K562 (cell line): ENCODE data around the gene LBH. TPM values are rescaled to one million over a fixed set of nuclear protein-coding genes. Genes with fewer than 3 reads are reported as not detected.

Source experiments
- ATAC-seq: fragments of 200-7000 bp; cut with Tn5 transposase; 3 replicates; pipeline ENCODE4 v1.9.1; 2020; ENCODE audit warnings: moderate library complexity
- BruUV-seq: library from RNA; stranded (reverse); fragments of 400-500 nt; replicated peaks from 2 replicates; lab custom pipeline; 2021; lab: Mats Ljungman, UMichigan
- CTCF ChIA-PET: fragments of 300-600 bp; formaldehyde crosslinking; extraction: SDS; loops from one replicate; lab custom pipeline; 2021; ENCODE audit warnings: low intra/inter-chr PET ratio; lab: Yijun Ruan, JAX
- POLR2A ChIA-PET: fragments of 300-600, 350-650 bp; sonication (Branson Sonifier 250); formaldehyde crosslinking; extraction: SDS; loops from one replicate; lab custom pipeline; 2021; ENCODE audit warnings: antibody characterized with exemption, inconsistent platforms; lab: Yijun Ruan, JAX
- DNase-seq, 4 experiments: peaks; one replicate each; pipeline versions ENCODE4 v3.0.0 to v3.0.0-alpha.2; 2011 to 2018; ENCODE audit warnings: low spot score in 3 of 4, mixed read lengths in 3 of 4; ENCODE audit errors: extremely low read depth in 1 of 4
- FAIRE-seq: peaks from 2 replicates; lab custom pipeline; 2011; peaks lifted over from hg19 to GRCh38; lab: Jason Lieb, UNC
- H2AFZ ChIP-seq: 2 replicates; pipeline ENCODE4 v1.6.0; 2011; ENCODE audit warnings: low read depth, low read length, control low read depth, inconsistent platforms
- H3K27ac ChIP-seq: fragments of 200-600 bp; 3 replicates; pipeline ENCODE4 v1.8.0; 2011; ENCODE audit warnings: low read depth, mild to moderate bottlenecking, control low read depth, inconsistent platforms, low read length, moderate library complexity, mixed read lengths; ENCODE audit errors: extremely low read depth
- H3K27me3 ChIP-seq, 2 experiments: fragments of 300-600 bp in 1 of 2; 2 replicates in 1 of 2; 3 replicates in 1 of 2; pipeline versions ENCODE4 v1.6.0 to v1.8.0; 2011; ENCODE audit warnings: inconsistent platforms in 2 of 2, low read length in 2 of 2, mild to moderate bottlenecking in 1 of 2, mixed read lengths in 1 of 2, moderate library complexity in 1 of 2; ENCODE audit not compliant: control insufficient read depth in 2 of 2, insufficient read depth in 2 of 2
- H3K36me3 ChIP-seq: fragments of 300-600 bp; 3 replicates; pipeline ENCODE4 v1.8.0; 2011; ENCODE audit warnings: mild to moderate bottlenecking, low read length, inconsistent platforms; ENCODE audit not compliant: control insufficient read depth, insufficient read depth
- H3K4me1 ChIP-seq, 2 experiments: fragments of 200-600 bp in 1 of 2; replicated peaks in 1 of 2; 2 replicates in 1 of 2; 3 replicates in 1 of 2; pipeline versions ENCODE4 v1.5.1 to v1.8.0; 2011; ENCODE audit warnings: inconsistent platforms in 2 of 2, low read length in 2 of 2, mild to moderate bottlenecking in 1 of 2, mixed read lengths in 1 of 2, moderate library complexity in 1 of 2; ENCODE audit not compliant: control insufficient read depth in 2 of 2, insufficient read depth in 2 of 2
- H3K4me2 ChIP-seq: 2 replicates; pipeline ENCODE4 v1.6.1; 2011; ENCODE audit warnings: low read length, control low read depth, inconsistent platforms, mixed read lengths; ENCODE audit not compliant: insufficient read depth
- H3K4me3 ChIP-seq: fragments of 200-600 bp; sonication (generic), shearing (Covaris generic); 2 replicates; pipeline ENCODE4 v1.5.1; 2016; ENCODE audit warnings: control low read depth, inconsistent platforms
- H3K79me2 ChIP-seq: fragments of 200-600 bp; 3 replicates; pipeline ENCODE4 v1.8.0; 2011; ENCODE audit warnings: low read length, inconsistent platforms; ENCODE audit not compliant: control insufficient read depth, insufficient read depth
- H3K9ac ChIP-seq, 2 experiments: 2 replicates each; pipeline versions ENCODE4 v1.6.0 to v1.6.1; 2011; ENCODE audit warnings: low read depth in 2 of 2, low read length in 2 of 2, control low read depth in 1 of 2, inconsistent platforms in 1 of 2, mild to moderate bottlenecking in 1 of 2, mixed read lengths in 1 of 2; ENCODE audit not compliant: insufficient read depth in 1 of 2
- H3K9me1 ChIP-seq: one replicate; pipeline ENCODE4 v1.6.0; 2011; ENCODE audit warnings: inconsistent platforms, mild to moderate bottlenecking, low read length, moderate library complexity; ENCODE audit not compliant: control insufficient read depth, insufficient read depth
- H3K9me3 ChIP-seq: replicated peaks from 2 replicates; pipeline ENCODE4 v1.5.1; 2011; ENCODE audit warnings: low read depth, low read length, inconsistent platforms; ENCODE audit not compliant: control insufficient read depth, insufficient read depth
- H4K20me1 ChIP-seq: replicated peaks from 2 replicates; pipeline ENCODE4 v1.6.1; 2011; ENCODE audit warnings: low read length, inconsistent platforms, mixed read lengths; ENCODE audit not compliant: control insufficient read depth, insufficient read depth
- ARNT ChIP-seq, 2 experiments: fragments of 450-650 bp; IDR thresholded peaks; 2 replicates each; pipeline ENCODE4 v1.6.1; 2016; ENCODE audit warnings: mild to moderate bottlenecking in 1 of 2
- BCOR ChIP-seq: fragments of 450-650 bp; IDR thresholded peaks from 2 replicates; pipeline ENCODE4 v1.6.1; 2016
- BRD4 ChIP-seq: fragments of 200-600 bp; sonication (generic); IDR thresholded peaks from 2 replicates; pipeline ENCODE4 v1.6.1; 2017; ENCODE audit warnings: inconsistent platforms
- EZH2 ChIP-seq: IDR thresholded peaks from 2 replicates; pipeline ENCODE4 v1.6.1; 2012; ENCODE audit warnings: low read depth, mild to moderate bottlenecking, inconsistent platforms, low read length, borderline replicate concordance
- FOXA1 ChIP-seq: fragments of 450-650 bp; IDR thresholded peaks from 2 replicates; pipeline ENCODE4 v1.6.1; 2016; ENCODE audit warnings: mild to moderate bottlenecking, borderline replicate concordance
- HDAC1 ChIP-seq, 2 experiments: fragments of 450-650 bp; IDR thresholded peaks; 2 replicates each; pipeline ENCODE4 v1.6.1; 2016 to 2017; ENCODE audit warnings: inconsistent platforms in 1 of 2, mild to moderate bottlenecking in 1 of 2, moderate library complexity in 1 of 2
- ILK ChIP-seq: fragments of 450-650 bp; IDR thresholded peaks from 2 replicates; pipeline ENCODE4 v1.6.1; 2016; ENCODE audit warnings: missing genetic modification characterization, low read depth, mild to moderate bottlenecking, missing compliant biosample characterization, moderate library complexity, borderline replicate concordance
- RBM25 ChIP-seq: fragments of 200-400 bp; formaldehyde crosslinking; IDR thresholded peaks from 2 replicates; pipeline ENCODE4 v1.6.1; 2018; ENCODE audit warnings: low read length, low read depth, moderate library complexity; ENCODE audit not compliant: severe bottlenecking
- SOX6 ChIP-seq: fragments of 450-650 bp; IDR thresholded peaks from 2 replicates; pipeline ENCODE4 v1.6.1; 2014; ENCODE audit warnings: mild to moderate bottlenecking
- ZKSCAN8 ChIP-seq: fragments of 200-800 bp; sonication (Bioruptor generic); IDR thresholded peaks from 2 replicates; pipeline ENCODE4 v1.6.1; 2016; ENCODE audit warnings: missing genetic modification characterization, missing compliant biosample characterization
- WGBS: fragments of 100-300 bp; shearing (Covaris generic); methylation state at CpG from one replicate; pipeline ENCODE4 v1.1.6; 2016; ENCODE audit warnings: low coverage, mixed read lengths; ENCODE audit not compliant: insufficient coverage; ENCODE audit errors: missing lambda C conversion rate; 5-methylcytosine and 5-hydroxymethylcytosine counted together
- in situ Hi-C: fragments of 300-500 bp; cut with MboI; formaldehyde crosslinking; loops from 4 replicates; pipeline ENCODE4 v1.15.0; 2018; ENCODE audit warnings: inconsistent platforms, mixed read lengths
- intact Hi-C: fragments of 100-400 bp; cut with micrococcal nuclease; formaldehyde crosslinking; loops from 2 replicates; pipeline ENCODE4 v1.14.2; 2022
- polyA plus RNA-seq, 8 experiments: library from polyadenylated mRNA; depleted of rRNA in 4 of 8; stranded (reverse) in 5 of 8; unstranded in 3 of 8; fragments of >200 nt; fragmentation: Nextera tagmentation in 2 of 8; fragmentation: Illumina TruSeq in 1 of 8; extraction: Ambion mirVana in 2 of 8; extraction: Trizol in 1 of 8; gene quantifications; 2 replicates each; pipeline versions ENCODE4 v1.2.1 to v1.2.3, GENCODE V29; 2011 to 2014; ENCODE audit warnings: inconsistent platforms in 1 of 8, missing spikeins in 1 of 8
- total RNA-seq, 7 experiments: library from RNA; depleted of rRNA in 6 of 7; stranded (reverse); fragments of >200 nt in 6 of 7; fragmentation: Illumina TruSeq in 2 of 7; extraction: Trizol in 2 of 7; gene quantifications; 2 replicates each; pipeline versions ENCODE4 v1.2.1 to v1.2.3, GENCODE V29; 2011 to 2021; ENCODE audit warnings: low replicate concordance in 1 of 7
- TF ChIP-seq, protein P1 (sequence below): fragments of 450-650 bp; IDR thresholded peaks from 2 replicates; pipeline ENCODE4 v1.6.1; 2016
- TF ChIP-seq, protein P2 (sequence below): fragments of 450-650 bp; IDR thresholded peaks from 2 replicates; pipeline ENCODE4 v1.6.1; 2017; ENCODE audit warnings: antibody characterized with exemption, mild to moderate bottlenecking
- TF ChIP-seq, protein P3 (sequence below): fragments of 250-450 bp; sonication (Bioruptor Pico); IDR thresholded peaks from 2 replicates; pipeline ENCODE4 v1.5.0; 2020; ENCODE audit warnings: mild to moderate bottlenecking
- TF ChIP-seq, protein P4 (sequence below): IDR thresholded peaks from 3 replicates; pipeline ENCODE4 v1.6.1; 2011; ENCODE audit warnings: borderline replicate concordance, mild to moderate bottlenecking, moderate library complexity; ENCODE audit not compliant: insufficient read length; ENCODE audit errors: extremely low read depth

Gene LBH
- total and polyA plus RNA-seq, 9 of the 15 experiments (the other 6 are each of a cell fraction or from before 2014, with no cell fraction given): 3.1 to 13.4 (median 7.4) TPM

DNA sequence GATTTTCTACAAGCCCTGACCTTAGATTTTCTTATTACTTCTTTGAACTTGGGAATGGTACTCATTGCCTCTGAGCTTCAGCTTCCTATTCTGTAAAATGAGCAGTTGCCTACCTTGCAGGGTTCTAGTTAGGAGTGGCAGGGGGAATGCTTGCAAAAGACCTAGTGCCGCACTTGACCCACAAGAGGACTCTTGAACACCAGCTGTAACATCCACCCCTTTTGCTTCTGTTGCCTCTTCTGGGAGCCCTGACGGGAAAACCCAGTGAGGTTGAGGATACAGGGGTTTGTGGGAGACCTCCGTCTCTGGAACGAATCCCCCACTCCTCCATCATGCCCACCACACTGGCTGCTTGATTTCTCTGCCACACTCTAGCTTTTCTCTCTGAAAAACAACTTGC, 27.1 kb upstream of the LBH start:
- H3K4me2 ChIP-seq: no peak overlapping the region
- in situ Hi-C loops: no loop called here
- no peak overlapping the region for H3K4me3 ChIP-seq
- peaks cover 0 to 2% of the 10 kb centered on the region in 2 experiments; a peak in 2 of 5 replicates for H3K4me1 ChIP-seq
- H3K27me3 ChIP-seq: no peaks in the 10 kb centered on the region
- no peaks in the 10 kb centered on the region for H4K20me1 ChIP-seq
- WGBS: 20% methylated on average over 4 of the region's 4 CpGs
- ATAC-seq (no peak), DNase-seq (no peak), FAIRE-seq (no peak)
- H3K36me3 ChIP-seq: no peaks in the 10 kb centered on the region
- no peaks in the 10 kb centered on the region for H3K9me1 ChIP-seq
- BruUV-seq: no TSS peak
- ChIA-PET CTCF (no interaction called here), POLR2A (interaction anchor here (0.6 to 1.2 kb wide), 4 partner anchors 10 to 273 kb away, joined by 3 to 5 read pairs (median 5); no protein-coding TSS in a partner anchor)
- H3K27ac ChIP-seq: no peak overlapping the region
- no peak for TF ChIP-seq ZKSCAN8 (CRISPR knock-in tag)
- TF ChIP-seq SOX6: no peak
- TF ChIP-seq, protein P1, sequence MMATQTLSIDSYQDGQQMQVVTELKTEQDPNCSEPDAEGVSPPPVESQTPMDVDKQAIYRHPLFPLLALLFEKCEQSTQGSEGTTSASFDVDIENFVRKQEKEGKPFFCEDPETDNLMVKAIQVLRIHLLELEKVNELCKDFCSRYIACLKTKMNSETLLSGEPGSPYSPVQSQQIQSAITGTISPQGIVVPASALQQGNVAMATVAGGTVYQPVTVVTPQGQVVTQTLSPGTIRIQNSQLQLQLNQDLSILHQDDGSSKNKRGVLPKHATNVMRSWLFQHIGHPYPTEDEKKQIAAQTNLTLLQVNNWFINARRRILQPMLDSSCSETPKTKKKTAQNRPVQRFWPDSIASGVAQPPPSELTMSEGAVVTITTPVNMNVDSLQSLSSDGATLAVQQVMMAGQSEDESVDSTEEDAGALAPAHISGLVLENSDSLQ: no peak
- no peak for TF ChIP-seq RBM25
- no peak for TF ChIP-seq BCOR
- TF ChIP-seq, protein P2, sequence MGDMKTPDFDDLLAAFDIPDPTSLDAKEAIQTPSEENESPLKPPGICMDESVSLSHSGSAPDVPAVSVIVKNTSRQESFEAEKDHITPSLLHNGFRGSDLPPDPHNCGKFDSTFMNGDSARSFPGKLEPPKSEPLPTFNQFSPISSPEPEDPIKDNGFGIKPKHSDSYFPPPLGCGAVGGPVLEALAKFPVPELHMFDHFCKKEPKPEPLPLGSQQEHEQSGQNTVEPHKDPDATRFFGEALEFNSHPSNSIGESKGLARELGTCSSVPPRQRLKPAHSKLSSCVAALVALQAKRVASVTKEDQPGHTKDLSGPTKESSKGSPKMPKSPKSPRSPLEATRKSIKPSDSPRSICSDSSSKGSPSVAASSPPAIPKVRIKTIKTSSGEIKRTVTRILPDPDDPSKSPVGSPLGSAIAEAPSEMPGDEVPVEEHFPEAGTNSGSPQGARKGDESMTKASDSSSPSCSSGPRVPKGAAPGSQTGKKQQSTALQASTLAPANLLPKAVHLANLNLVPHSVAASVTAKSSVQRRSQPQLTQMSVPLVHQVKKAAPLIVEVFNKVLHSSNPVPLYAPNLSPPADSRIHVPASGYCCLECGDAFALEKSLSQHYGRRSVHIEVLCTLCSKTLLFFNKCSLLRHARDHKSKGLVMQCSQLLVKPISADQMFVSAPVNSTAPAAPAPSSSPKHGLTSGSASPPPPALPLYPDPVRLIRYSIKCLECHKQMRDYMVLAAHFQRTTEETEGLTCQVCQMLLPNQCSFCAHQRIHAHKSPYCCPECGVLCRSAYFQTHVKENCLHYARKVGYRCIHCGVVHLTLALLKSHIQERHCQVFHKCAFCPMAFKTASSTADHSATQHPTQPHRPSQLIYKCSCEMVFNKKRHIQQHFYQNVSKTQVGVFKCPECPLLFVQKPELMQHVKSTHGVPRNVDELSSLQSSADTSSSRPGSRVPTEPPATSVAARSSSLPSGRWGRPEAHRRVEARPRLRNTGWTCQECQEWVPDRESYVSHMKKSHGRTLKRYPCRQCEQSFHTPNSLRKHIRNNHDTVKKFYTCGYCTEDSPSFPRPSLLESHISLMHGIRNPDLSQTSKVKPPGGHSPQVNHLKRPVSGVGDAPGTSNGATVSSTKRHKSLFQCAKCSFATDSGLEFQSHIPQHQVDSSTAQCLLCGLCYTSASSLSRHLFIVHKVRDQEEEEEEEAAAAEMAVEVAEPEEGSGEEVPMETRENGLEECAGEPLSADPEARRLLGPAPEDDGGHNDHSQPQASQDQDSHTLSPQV: no peak
- TF ChIP-seq, protein P3, sequence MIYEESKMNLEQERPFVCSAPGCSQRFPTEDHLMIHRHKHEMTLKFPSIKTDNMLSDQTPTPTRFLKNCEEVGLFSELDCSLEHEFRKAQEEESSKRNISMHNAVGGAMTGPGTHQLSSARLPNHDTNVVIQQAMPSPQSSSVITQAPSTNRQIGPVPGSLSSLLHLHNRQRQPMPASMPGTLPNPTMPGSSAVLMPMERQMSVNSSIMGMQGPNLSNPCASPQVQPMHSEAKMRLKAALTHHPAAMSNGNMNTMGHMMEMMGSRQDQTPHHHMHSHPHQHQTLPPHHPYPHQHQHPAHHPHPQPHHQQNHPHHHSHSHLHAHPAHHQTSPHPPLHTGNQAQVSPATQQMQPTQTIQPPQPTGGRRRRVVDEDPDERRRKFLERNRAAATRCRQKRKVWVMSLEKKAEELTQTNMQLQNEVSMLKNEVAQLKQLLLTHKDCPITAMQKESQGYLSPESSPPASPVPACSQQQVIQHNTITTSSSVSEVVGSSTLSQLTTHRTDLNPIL (CRISPR knock-in tag): no peak
- TF ChIP-seq, protein P4, sequence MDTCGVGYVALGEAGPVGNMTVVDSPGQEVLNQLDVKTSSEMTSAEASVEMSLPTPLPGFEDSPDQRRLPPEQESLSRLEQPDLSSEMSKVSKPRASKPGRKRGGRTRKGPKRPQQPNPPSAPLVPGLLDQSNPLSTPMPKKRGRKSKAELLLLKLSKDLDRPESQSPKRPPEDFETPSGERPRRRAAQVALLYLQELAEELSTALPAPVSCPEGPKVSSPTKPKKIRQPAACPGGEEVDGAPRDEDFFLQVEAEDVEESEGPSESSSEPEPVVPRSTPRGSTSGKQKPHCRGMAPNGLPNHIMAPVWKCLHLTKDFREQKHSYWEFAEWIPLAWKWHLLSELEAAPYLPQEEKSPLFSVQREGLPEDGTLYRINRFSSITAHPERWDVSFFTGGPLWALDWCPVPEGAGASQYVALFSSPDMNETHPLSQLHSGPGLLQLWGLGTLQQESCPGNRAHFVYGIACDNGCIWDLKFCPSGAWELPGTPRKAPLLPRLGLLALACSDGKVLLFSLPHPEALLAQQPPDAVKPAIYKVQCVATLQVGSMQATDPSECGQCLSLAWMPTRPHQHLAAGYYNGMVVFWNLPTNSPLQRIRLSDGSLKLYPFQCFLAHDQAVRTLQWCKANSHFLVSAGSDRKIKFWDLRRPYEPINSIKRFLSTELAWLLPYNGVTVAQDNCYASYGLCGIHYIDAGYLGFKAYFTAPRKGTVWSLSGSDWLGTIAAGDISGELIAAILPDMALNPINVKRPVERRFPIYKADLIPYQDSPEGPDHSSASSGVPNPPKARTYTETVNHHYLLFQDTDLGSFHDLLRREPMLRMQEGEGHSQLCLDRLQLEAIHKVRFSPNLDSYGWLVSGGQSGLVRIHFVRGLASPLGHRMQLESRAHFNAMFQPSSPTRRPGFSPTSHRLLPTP: no peak
- no peak for TF ChIP-seq HDAC1 (IDR thresholded peaks at IDR 0.05)
- TF ChIP-seq ILK (tag): no peak
- TF ChIP-seq FOXA1: no peak
- TF ChIP-seq EZH2: no peak
- TF ChIP-seq BRD4: no peak
- no peak for TF ChIP-seq ARNT (IDR thresholded peaks at IDR 0.05)
- H3K9me3 ChIP-seq: no peaks in the 10 kb centered on the region
- H2AFZ ChIP-seq: no peak overlapping the region
- H3K9ac ChIP-seq: no peak overlapping the region
- no peaks in the 10 kb centered on the region for H3K79me2 ChIP-seq
- intact Hi-C loops: no loop called here
